WERI-Rb-1 (cell line): Measurements from ENCODE around the gene FERMT2.

Source experiments
- DNase-seq: peaks from one replicate; pipeline ENCODE4 v3.0.0-alpha.2; 2020
- H3K27ac ChIP-seq: fragments of 250-450 bp; sonication (Bioruptor Pico); 2 replicates; pipeline ENCODE4 v1.5.1; 2020; ENCODE audit warnings: mild to moderate bottlenecking, moderate library complexity
- H3K27me3 ChIP-seq: fragments of 250-450 bp; sonication (Bioruptor Pico); 2 replicates; pipeline ENCODE4 v1.5.1; 2021; ENCODE audit warnings: mild to moderate bottlenecking, low read depth, moderate library complexity; ENCODE audit not compliant: insufficient read depth, severe bottlenecking
- H3K36me3 ChIP-seq: fragments of 250-450 bp; sonication (Bioruptor Pico); 2 replicates; pipeline ENCODE4 v1.5.1; 2020; ENCODE audit warnings: mild to moderate bottlenecking, moderate library complexity
- H3K4me3 ChIP-seq: 2 replicates; pipeline ENCODE4 v1.5.1; 2011; ENCODE audit warnings: low read depth, mild to moderate bottlenecking, control low read depth, low read length
- H3K9me3 ChIP-seq: fragments of 250-450 bp; sonication (Bioruptor Pico); 2 replicates; pipeline ENCODE4 v1.5.1; 2021; ENCODE audit warnings: mild to moderate bottlenecking, moderate library complexity; ENCODE audit not compliant: severe bottlenecking
- CTCF ChIP-seq: IDR thresholded peaks from 2 replicates; pipeline ENCODE4 v1.5.1; 2011; ENCODE audit warnings: low read depth, mild to moderate bottlenecking, control low read depth, inconsistent platforms, low read length

FERMT2 gene

GRCh38 chr14:52848626-52849025 lies 102.2 kb downstream of the FERMT2 start:
- Histone ChIP-seq H3K36me3 (no peaks in the 10 kb centered on the region), H3K4me3 (no peak overlapping the region), H3K9me3 (no peaks in the 10 kb centered on the region), H3K27me3 (no peaks in the 10 kb centered on the region), H3K27ac (no peak overlapping the region)
- no peak for DNase-seq
- TF ChIP-seq CTCF, result no peak

GRCh38 chr14:52846591-52846990 lies 104.3 kb downstream of the FERMT2 start:
- no peak for TF ChIP-seq CTCF
- no peaks in the 10 kb centered on the region for H3K27me3 ChIP-seq
- H3K27ac ChIP-seq, result no peak overlapping the region
- H3K9me3 ChIP-seq, result no peaks in the 10 kb centered on the region
- no peaks in the 10 kb centered on the region for H3K36me3 ChIP-seq
- no peak for DNase-seq
- no peak overlapping the region for H3K4me3 ChIP-seq

- Histone ChIP-seq H3K27ac (no peak overlapping the region), H3K4me3 (no peak overlapping the region), H3K27me3 (no peaks in the 10 kb centered on the region), H3K36me3 (no peaks in the 10 kb centered on the region), H3K9me3 (no peaks in the 10 kb centered on the region)
- TF ChIP-seq CTCF, result no peak
- DNase-seq, result no peak
These were observed 105.8 kb downstream of the FERMT2 start for GRCh38 chr14:52845081-52845480.

- no peak overlapping the region for H3K27ac ChIP-seq
- DNase-seq, result no peak
- H3K27me3 ChIP-seq, result no peaks in the 10 kb centered on the region
- H3K4me3 ChIP-seq, result no peak overlapping the region
- TF ChIP-seq CTCF, result no peak
- no peaks in the 10 kb centered on the region for H3K9me3 ChIP-seq
- H3K36me3 ChIP-seq, result no peaks in the 10 kb centered on the region
These were observed 106.4 kb downstream of the FERMT2 start for GRCh38 chr14:52844262-52845060.

GRCh38 chr14:52840877-52841276 lies 110.0 kb downstream of the FERMT2 start:
- no peak for TF ChIP-seq CTCF
- H3K27me3 ChIP-seq, result no peaks in the 10 kb centered on the region
- H3K4me3 ChIP-seq, result no peak overlapping the region
- H3K9me3 ChIP-seq, result no peaks in the 10 kb centered on the region
- no peak for DNase-seq
- no peak overlapping the region for H3K27ac ChIP-seq
- no peaks in the 10 kb centered on the region for H3K36me3 ChIP-seq

- Histone ChIP-seq H3K27me3 (no peaks in the 10 kb centered on the region), H3K9me3 (no peaks in the 10 kb centered on the region), H3K4me3 (no peak overlapping the region), H3K36me3 (no peaks in the 10 kb centered on the region), H3K27ac (no peak overlapping the region)
- no peak for TF ChIP-seq CTCF
- no peak for DNase-seq
These were observed 113.4 kb downstream of the FERMT2 start for GRCh38 chr14:52837451-52837850.
